KBM-7 (cell line): Measurements from ENCODE around the gene NCLN.
"Not testable (repeated sequence)": the region's sequence is repeated elsewhere in the genome, so short reads cannot be mapped to it uniquely, and the experiment has no call there.

ENCODE experiments used
- DNase-seq: peaks from one replicate; pipeline ENCODE4 v3.0.0-alpha.2; 2015
- in situ Hi-C: fragments of 300-500 bp; cut with MboI; formaldehyde crosslinking; loops from 2 replicates; pipeline ENCODE4 v1.14.3; 2020; ENCODE audit warnings: low sequenced_read_pairs, low pct_unique_long_range_greater_than_20kb, mixed read lengths

Gene NCLN

GRCh38 chr19:3153286-3154230 is 32.2 kb upstream of the NCLN start:
- no peak for DNase-seq
- in situ Hi-C loops: no loop called here

- in situ Hi-C loops, DNase-seq: not testable (repeated sequence)
Observed at GRCh38 chr19:3154447-3154846, 31.3 kb upstream of the NCLN start.

GRCh38 chr19:3154957-3155736 is 30.6 kb upstream of the NCLN start:
- DNase-seq: peak; percentile 99
- in situ Hi-C loops: no loop called here

GRCh38 chr19:3157096-3157845 is 28.5 kb upstream of the NCLN start:
- no peak for DNase-seq
- in situ Hi-C loops: no loop called here

GRCh38 chr19:3159565-3159964 is 26.2 kb upstream of the NCLN start:
- in situ Hi-C loops: no loop called here
- DNase-seq: no peak

GRCh38 chr19:3160219-3160618 is 25.5 kb upstream of the NCLN start:
- in situ Hi-C loops: no loop called here
- no peak for DNase-seq

GRCh38 chr19:3161453-3161852 is 24.3 kb upstream of the NCLN start:
- DNase-seq: no peak
- in situ Hi-C loops: no loop called here

- DNase-seq: no peak
- in situ Hi-C loops: no loop called here
Observed at GRCh38 chr19:3162418-3163229, 23.1 kb upstream of the NCLN start.

GRCh38 chr19:3163230-3163886 is 22.4 kb upstream of the NCLN start:
- DNase-seq: peak; percentile 66
- in situ Hi-C loops: no loop called here

GRCh38 chr19:3163943-3164342 is 21.8 kb upstream of the NCLN start:
- no peak for DNase-seq
- in situ Hi-C loops: no loop called here

GRCh38 chr19:3167533-3168272 is 18.0 kb upstream of the NCLN start:
- in situ Hi-C loops: no loop called here
- no peak for DNase-seq

- no peak for DNase-seq
- in situ Hi-C loops: no loop called here
Observed at GRCh38 chr19:3171894-3172672, 13.6 kb upstream of the NCLN start.

GRCh38 chr19:3172673-3173000 is 13.1 kb upstream of the NCLN start:
- in situ Hi-C loops, DNase-seq: not testable (repeated sequence)

GRCh38 chr19:3175781-3176714 is 9.7 kb upstream of the NCLN start:
- in situ Hi-C loops: no loop called here
- no peak for DNase-seq

- in situ Hi-C loops: no loop called here
- DNase-seq: no peak
Observed at GRCh38 chr19:3176715-3177501, 8.8 kb upstream of the NCLN start.
